BJ (cell line): ENCODE results near the gene RPAP3. TPM values are rescaled to one million over a fixed set of nuclear protein-coding genes. Genes with fewer than 3 reads are reported as not detected.

Experiments
- CTCF ChIA-PET: fragments of 350-600 bp; formaldehyde crosslinking; extraction: SDS; loops from one replicate; lab custom pipeline; 2021; ENCODE audit warnings: antibody characterized with exemption, inconsistent platforms; lab: Yijun Ruan, JAX
- POLR2A ChIA-PET: fragments of 300-600 bp; sonication (Branson Sonifier 250); formaldehyde crosslinking; extraction: SDS; loops from one replicate; lab custom pipeline; 2021; ENCODE audit warnings: antibody characterized with exemption; lab: Charles Lee
- DNase-seq: peaks from one replicate; pipeline ENCODE4 v3.0.0-alpha.2; 2011; ENCODE audit warnings: low read depth
- H3K27me3 ChIP-seq: 2 replicates; pipeline ENCODE4 v1.6.0; 2011; ENCODE audit warnings: low read length; ENCODE audit not compliant: control insufficient read depth, insufficient read depth
- H3K36me3 ChIP-seq: 2 replicates; pipeline ENCODE4 v1.5.1; 2011; ENCODE audit warnings: low read length; ENCODE audit not compliant: control insufficient read depth, insufficient read depth
- H3K4me3 ChIP-seq: 2 replicates; pipeline ENCODE4 v1.5.1; 2011; ENCODE audit warnings: low read depth, mild to moderate bottlenecking, control low read depth, low read length
- CTCF ChIP-seq: IDR thresholded peaks from 2 replicates; pipeline ENCODE4 v1.5.1; 2011; ENCODE audit warnings: low read depth, mild to moderate bottlenecking, control low read depth, inconsistent platforms, low read length, moderate library complexity; ENCODE audit not compliant: insufficient read depth
- polyA plus RNA-seq: library from polyadenylated mRNA; depleted of rRNA; stranded (reverse); fragments of >200 nt; gene quantifications from 2 replicates; pipeline ENCODE4 v1.2.3, GENCODE V29; 2011

Gene RPAP3
- polyA plus RNA-seq, 1 experiment, result 6.1 TPM

- ChIA-PET POLR2A (no interaction called here), CTCF (interaction anchor here (0.9 to 20.1 kb wide), 17 partner anchors 9 to 218 kb away, joined by 3 to 387 read pairs (median 6); partner anchors contain the start of genes ENDOU, RAPGEF3, RPAP3 and SLC48A1)
- H3K4me3 ChIP-seq, result no peak overlapping the region
- no peak for DNase-seq
- TF ChIP-seq CTCF, result no peak
- H3K36me3 ChIP-seq, result no peaks in the 10 kb centered on the region
- H3K27me3 ChIP-seq, result no peaks in the 10 kb centered on the region
Observed at GRCh38 chr12:47717046-47717442, 11.2 kb upstream of the RPAP3 start.

DNA sequence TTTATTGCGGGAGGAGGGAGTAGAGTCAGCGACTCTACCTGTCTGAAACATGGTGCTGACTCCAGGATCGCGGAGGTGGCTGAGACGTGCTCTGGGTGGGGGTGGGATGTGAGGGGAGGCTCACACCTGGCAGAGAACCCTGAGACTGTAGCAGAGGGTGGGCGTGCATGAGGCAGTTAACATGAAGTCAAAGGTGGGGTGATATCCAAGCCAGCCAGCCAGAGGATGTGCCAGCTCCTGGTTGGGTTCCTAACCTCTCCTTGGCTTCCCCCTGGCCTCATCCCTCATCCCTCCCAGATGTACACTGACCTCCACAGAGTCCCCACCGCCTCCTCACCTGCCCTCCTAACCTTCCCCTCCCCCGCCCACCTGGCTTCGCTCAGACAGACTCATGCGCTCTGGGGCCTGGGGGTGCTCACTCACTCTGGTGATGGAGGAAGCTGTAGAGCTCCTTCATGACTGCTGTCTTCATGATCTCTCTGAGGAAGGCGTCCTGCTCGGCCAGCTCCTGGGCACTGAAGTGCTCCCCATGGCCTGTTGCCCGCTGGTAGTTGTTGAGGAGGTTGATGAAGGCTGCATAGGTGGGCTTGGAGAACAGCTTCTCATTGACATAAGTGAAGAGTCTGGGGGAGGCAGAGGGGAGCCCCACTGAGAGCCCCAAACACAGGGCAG is 10.2 kb upstream of the RPAP3 start:
- ChIA-PET POLR2A (no interaction called here), CTCF (interaction anchor here (0.5 to 20.1 kb wide), 27 partner anchors 8 to 323 kb away, joined by 3 to 387 read pairs (median 5); partner anchors contain the start of genes ENDOU, RAPGEF3, RPAP3 and SLC48A1)
- Histone ChIP-seq H3K4me3 (no peak overlapping the region), H3K27me3 (no peaks in the 10 kb centered on the region), H3K36me3 (no peaks in the 10 kb centered on the region)
- TF ChIP-seq CTCF, result no peak
- no peak for DNase-seq

- POLR2A ChIA-PET, result interaction anchor here (0.7 kb wide), 1 partner anchor 480 kb away, joined by 3 read pairs; no protein-coding TSS in a partner anchor
- CTCF ChIA-PET, result interaction anchor here (0.5 to 20.1 kb wide), 27 partner anchors 9 to 458 kb away, joined by 3 to 387 read pairs (median 5); partner anchors contain the start of genes ENDOU, RAPGEF3, RPAP3 and SLC48A1
- Histone ChIP-seq H3K27me3 (no peaks in the 10 kb centered on the region), H3K4me3 (no peak overlapping the region), H3K36me3 (no peaks in the 10 kb centered on the region)
- peak; percentile 80 for TF ChIP-seq CTCF
- no peak for DNase-seq
Observed at GRCh38 chr12:47715393-47715876, 9.6 kb upstream of the RPAP3 start.

DNA sequence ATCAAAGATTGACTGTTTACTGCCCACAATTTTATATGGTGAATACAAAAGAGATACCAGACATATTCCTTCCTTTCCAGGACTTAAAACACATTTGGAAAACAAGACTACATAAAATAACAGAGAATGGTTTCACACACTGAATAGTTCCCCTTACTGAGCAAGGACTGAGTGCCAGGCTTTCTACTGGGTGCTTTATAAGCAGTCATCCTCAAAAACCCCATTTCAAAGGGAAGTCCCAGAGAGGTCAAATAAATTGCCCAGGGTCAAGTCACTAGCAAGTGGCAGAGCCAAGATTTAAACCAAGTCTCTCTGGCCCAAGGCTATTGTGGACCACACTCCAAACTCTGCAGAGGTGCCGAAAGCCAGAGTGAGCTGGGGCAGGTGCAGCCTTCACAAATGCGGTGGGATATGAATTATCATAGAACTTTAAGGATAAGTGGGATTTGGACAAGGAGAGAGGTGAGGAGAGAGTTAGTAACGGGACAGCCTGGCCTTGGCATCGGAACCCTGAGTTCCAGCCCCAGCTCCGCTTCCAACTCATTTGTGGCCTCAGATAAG is 9.1 kb upstream of the RPAP3 start:
- DNase-seq, result no peak
- Histone ChIP-seq H3K4me3 (no peak overlapping the region), H3K27me3 (no peaks in the 10 kb centered on the region), H3K36me3 (no peaks in the 10 kb centered on the region)
- ChIA-PET CTCF (interaction anchor here (0.6 to 20.1 kb wide), 22 partner anchors 8 to 458 kb away, joined by 3 to 387 read pairs (median 6); partner anchors contain the start of genes ENDOU, RAPGEF3, RPAP3 and SLC48A1), POLR2A (interaction anchor here (0.7 kb wide), 1 partner anchor 480 kb away, joined by 3 read pairs; no protein-coding TSS in a partner anchor)
- TF ChIP-seq CTCF, result no peak

DNA sequence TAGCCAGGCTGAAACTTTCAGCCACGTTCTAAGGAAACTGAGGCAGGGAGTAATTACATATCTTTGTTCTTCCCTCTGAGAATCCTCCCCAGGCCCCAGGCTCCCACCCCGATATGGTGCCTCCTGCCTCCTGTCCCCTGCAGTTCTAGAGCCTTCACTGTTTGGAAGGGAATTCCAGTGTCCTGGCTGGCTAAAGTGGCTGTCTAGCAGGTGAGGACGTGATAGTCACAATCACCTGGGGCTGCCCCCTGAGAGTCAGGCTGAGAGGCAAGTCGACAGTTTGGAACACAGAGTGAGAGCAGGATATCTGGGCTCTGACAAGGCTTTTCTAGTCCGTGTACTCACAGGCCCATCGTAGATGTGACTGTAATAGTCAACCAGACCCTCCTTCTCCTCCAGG is 6.3 kb upstream of the RPAP3 start:
- ChIA-PET POLR2A (no interaction called here), CTCF (interaction anchor here (1.0 to 20.1 kb wide), 3 partner anchors 62 to 127 kb away, joined by 3 to 387 read pairs (median 6); partner anchors contain the start of gene SLC48A1)
- TF ChIP-seq CTCF, result no peak
- Histone ChIP-seq H3K36me3 (no peaks in the 10 kb centered on the region), H3K27me3 (no peaks in the 10 kb centered on the region), H3K4me3 (no peak overlapping the region)
- DNase-seq, result no peak
